ENCODE results near the gene SLC37A1.
"Not testable (repeated sequence)": the region's sequence is repeated elsewhere in the genome, so short reads cannot be mapped to it uniquely, and the experiment has no call there.

Gene SLC37A1

DNA sequence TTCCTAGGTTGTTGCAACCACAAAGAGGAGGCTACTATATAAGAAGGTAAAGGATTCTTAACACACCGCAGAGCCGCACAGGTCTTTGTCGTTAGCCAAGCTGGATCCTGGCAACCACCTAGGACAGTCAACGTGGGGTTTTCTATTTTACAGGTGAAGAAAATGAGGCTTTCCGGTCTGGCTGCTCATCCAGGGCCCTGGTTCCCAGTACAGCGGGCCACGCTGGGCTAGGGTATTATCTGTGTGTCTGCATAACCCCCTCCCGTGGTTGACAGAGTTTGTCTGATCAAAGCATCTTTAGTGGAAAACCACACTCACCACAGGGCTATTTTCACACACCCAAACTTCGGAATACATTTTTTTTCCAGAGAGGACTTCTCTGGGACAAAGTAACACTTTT is 100.7 kb downstream of the SLC37A1 start:
- peaks cover 9% of the 10 kb centered on the region for H3K9me3 Mint-ChIP-seq (ENCODE audit: low read depth)
- peaks cover 11% of the 10 kb centered on the region for H3K4me1 Mint-ChIP-seq (ENCODE audit: low read depth)
- no peaks in the 10 kb centered on the region for H3K36me3 Mint-ChIP-seq
- H3K27me3 Mint-ChIP-seq: no peaks in the 10 kb centered on the region
- no peak overlapping the region for H3K4me3 Mint-ChIP-seq
- no peak overlapping the region for H3K27ac Mint-ChIP-seq

DNA sequence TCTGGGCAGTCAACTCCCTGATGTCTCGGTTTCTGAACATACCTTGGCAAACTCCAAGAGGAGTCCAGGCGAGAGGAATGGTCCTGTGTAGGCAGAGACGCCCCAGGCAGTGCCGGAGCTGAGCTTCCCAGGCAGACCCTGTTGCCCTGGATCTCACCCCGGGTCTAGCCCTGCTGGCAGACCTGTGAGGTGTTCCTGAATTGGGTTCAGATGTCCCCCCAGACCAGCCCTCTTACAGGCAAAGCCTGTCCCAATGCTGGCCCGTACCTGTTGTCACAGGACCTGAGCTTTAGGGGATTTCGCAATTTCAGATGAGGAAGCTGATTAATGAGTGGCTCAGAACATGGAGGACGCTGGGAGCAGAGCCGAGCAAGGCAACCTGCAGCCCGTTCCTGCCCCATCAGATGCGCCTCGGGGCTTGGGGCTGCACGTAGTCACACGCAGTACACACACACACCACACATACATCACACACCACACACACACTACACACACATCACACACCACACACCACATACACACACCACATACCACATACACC is 101.2 kb downstream of the SLC37A1 start:
- Mint-ChIP-seq H3K4me3 (no peak overlapping the region), H3K27ac (no peak overlapping the region), H3K9me3 (ENCODE audit: low read depth) (peaks cover 9% of the 10 kb centered on the region), H3K4me1 (ENCODE audit: low read depth) (peaks cover 7% of the 10 kb centered on the region), H3K36me3 (no peaks in the 10 kb centered on the region), H3K27me3 (no peaks in the 10 kb centered on the region)

DNA sequence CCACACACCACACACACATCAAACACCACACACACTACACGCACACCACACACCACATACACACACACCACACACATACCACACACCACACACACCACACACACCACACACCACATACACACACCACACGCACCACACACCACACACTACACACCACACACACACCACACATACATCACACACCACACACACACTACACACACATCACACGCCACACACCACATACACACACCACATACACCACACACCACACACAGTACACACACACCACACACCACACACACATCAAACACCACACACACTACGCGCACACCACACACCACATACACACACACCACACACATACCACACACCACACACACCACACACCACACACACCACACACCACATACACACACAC is 101.7 kb downstream of the SLC37A1 start:
- not testable (repeated sequence) for H3K27ac Mint-ChIP-seq; H3K4me1 Mint-ChIP-seq (ENCODE audit: low read depth); H3K4me3 Mint-ChIP-seq; H3K9me3 Mint-ChIP-seq (ENCODE audit: low read depth); H3K27me3 Mint-ChIP-seq; H3K36me3 Mint-ChIP-seq

DNA sequence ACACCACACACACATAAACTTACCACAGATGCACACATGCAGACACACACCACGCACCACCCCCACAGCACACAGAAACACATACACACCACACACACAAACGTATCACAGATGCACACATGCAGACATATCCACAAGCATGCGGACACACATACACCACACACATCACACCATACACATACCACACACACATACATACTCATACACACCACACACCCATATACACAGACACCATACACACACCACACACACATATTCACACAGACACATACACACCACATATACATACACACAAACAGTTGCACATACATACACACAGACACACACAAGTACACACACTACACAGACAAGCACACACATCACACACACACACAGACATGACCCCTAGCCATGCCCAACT is 102.3 kb downstream of the SLC37A1 start:
- Mint-ChIP-seq H3K36me3 (no peaks in the 10 kb centered on the region), H3K27me3 (no peaks in the 10 kb centered on the region), H3K9me3 (ENCODE audit: low read depth) (peaks cover 9% of the 10 kb centered on the region), H3K4me1 (ENCODE audit: low read depth) (peaks cover 2% of the 10 kb centered on the region), H3K4me3 (no peak overlapping the region), H3K27ac (no peak overlapping the region)

DNA sequence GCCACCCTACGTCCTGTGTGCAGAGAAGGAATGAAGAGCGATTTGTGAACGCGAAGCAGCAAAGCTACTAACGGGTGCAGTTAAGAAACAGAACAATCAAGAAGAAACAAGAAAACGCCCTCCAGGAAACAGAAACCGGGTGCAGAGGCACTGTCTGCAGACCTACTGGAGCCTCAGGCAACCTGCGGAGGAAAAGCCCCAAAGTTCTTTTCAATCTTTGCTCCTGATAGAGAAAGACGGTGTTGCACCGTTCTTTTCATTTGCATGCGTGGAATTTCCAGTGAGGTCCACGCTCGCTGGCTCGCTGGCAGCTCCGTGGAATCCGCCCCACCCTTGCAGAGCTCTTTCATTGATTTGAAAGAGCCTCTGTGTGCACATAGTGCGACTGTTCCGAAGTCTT is 102.8 kb downstream of the SLC37A1 start:
- H3K9me3 Mint-ChIP-seq (ENCODE audit: low read depth): peaks cover 9% of the 10 kb centered on the region
- H3K27ac Mint-ChIP-seq: no peak overlapping the region
- no peaks in the 10 kb centered on the region for H3K27me3 Mint-ChIP-seq
- peaks cover 2% of the 10 kb centered on the region for H3K4me1 Mint-ChIP-seq (ENCODE audit: low read depth)
- H3K36me3 Mint-ChIP-seq: no peaks in the 10 kb centered on the region
- no peak overlapping the region for H3K4me3 Mint-ChIP-seq

DNA sequence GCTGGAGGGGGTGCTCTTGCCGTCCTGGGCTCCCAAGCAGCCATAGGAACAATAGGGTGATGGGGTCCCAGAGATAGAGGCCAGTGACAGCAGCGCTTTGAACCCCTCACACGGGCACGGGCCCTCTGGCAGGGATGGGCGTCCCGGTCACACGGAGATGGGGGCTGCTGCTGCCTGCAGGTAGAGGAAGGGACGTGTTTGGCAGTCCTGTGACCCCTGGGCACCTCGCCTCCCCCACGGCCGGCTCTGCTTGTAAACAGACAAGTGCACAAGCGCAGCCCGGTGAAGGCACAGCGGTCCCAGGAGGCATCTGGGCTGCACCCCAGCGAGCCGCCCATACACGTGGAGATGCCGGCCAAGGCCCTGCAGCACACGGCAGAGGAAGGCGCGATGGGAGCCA is 103.3 kb downstream of the SLC37A1 start:
- peaks cover 9% of the 10 kb centered on the region for H3K9me3 Mint-ChIP-seq (ENCODE audit: low read depth)
- H3K4me1 Mint-ChIP-seq (ENCODE audit: low read depth): peaks cover 2% of the 10 kb centered on the region
- H3K27me3 Mint-ChIP-seq: no peaks in the 10 kb centered on the region
- H3K27ac Mint-ChIP-seq: no peak overlapping the region
- H3K36me3 Mint-ChIP-seq: no peaks in the 10 kb centered on the region
- H3K4me3 Mint-ChIP-seq: no peak overlapping the region

DNA sequence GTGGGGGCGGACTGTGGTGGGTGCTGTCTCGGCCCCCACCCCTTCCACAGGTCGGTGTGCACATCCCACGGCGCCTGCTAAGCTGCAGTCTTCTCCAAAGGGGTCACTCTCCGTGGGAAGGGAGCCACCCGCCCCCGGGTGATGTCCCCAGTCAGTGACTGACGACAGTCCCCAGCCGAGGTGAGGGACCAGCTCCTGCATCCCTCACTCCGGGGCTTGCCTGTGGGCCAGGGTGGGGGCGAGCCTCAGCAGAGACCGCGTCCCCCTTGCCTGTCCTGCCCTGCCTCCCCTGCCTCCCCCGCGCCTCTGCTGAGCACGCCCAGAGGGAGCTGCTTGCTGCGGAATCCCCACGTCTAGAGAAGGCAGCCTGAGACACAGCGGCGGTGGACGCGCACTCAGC is 103.8 kb downstream of the SLC37A1 start:
- Mint-ChIP-seq H3K27ac (no peak overlapping the region), H3K4me3 (no peak overlapping the region), H3K36me3 (no peaks in the 10 kb centered on the region), H3K4me1 (ENCODE audit: low read depth) (peaks cover 2% of the 10 kb centered on the region), H3K27me3 (no peaks in the 10 kb centered on the region), H3K9me3 (ENCODE audit: low read depth) (peaks cover 6% of the 10 kb centered on the region)

DNA sequence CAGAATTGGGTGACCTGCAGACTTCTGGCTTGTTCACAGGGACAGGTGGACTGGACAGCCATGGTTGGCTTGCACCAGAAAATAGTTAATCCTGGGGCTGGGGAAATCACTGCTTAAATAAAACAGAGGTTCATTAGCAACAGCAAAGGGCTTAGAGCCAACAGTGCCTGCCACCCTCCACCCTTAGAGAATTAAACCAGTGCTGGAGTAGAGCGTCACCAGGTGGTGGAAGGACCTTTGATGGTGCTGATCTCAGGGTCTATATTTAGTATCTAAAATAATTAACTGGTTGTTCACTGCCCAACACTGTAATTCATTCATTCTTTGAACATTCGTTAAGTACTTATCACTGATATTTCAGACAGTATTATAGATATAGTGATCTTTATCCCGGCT is 105.1 kb downstream of the SLC37A1 start:
- H3K36me3 Mint-ChIP-seq: no peaks in the 10 kb centered on the region
- no peaks in the 10 kb centered on the region for H3K4me1 Mint-ChIP-seq (ENCODE audit: low read depth)
- H3K27me3 Mint-ChIP-seq: no peaks in the 10 kb centered on the region
- no peaks in the 10 kb centered on the region for H3K9me3 Mint-ChIP-seq (ENCODE audit: low read depth)
- H3K4me3 Mint-ChIP-seq: no peak overlapping the region
- H3K27ac Mint-ChIP-seq: no peak overlapping the region

DNA sequence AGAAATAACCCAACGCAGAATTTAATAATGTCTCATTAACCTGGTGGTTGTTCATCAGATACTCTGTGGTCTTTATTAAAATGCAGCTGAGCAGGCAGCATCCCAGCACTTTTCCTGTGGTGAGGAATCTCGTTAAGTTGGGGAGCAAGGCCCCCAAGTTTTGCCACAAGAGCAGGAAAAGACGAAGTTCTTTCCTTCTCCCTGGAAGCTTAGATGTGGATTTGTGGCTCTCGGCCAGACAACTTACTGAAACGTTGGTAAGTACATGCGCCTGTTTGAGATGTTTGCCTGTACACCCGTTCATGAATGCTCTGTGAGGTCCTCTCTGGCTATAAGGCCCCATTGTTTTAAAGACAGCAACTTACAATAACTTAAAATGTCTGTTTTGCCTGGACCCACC is 105.5 kb downstream of the SLC37A1 start:
- Mint-ChIP-seq H3K4me1 (ENCODE audit: low read depth) (no peaks in the 10 kb centered on the region), H3K9me3 (ENCODE audit: low read depth) (no peaks in the 10 kb centered on the region), H3K27ac (no peak overlapping the region), H3K4me3 (no peak overlapping the region), H3K27me3 (no peaks in the 10 kb centered on the region), H3K36me3 (no peaks in the 10 kb centered on the region)

DNA sequence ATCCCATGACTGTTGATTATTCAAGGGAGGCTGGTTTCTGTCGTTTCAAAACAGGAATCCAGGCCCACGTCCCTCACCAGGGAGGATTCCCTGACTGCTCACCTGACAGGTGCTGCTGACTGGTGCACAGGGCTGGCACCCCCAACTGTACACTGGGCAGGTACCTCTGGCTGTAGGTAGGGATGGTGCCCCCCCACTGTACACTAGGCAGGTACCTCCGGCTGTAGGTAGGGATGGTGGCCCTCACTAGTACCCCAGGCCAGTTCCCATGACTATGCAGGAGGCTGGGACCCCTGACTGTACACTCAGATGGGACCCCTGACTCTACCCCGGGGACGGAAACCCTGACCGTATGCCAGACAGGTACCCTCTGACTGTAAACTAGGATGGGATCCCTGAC is 106.2 kb downstream of the SLC37A1 start:
- H3K4me1 Mint-ChIP-seq (ENCODE audit: low read depth): no peaks in the 10 kb centered on the region
- H3K36me3 Mint-ChIP-seq: no peaks in the 10 kb centered on the region
- H3K27me3 Mint-ChIP-seq: no peaks in the 10 kb centered on the region
- H3K27ac Mint-ChIP-seq: no peak overlapping the region
- H3K9me3 Mint-ChIP-seq (ENCODE audit: low read depth): no peaks in the 10 kb centered on the region
- no peak overlapping the region for H3K4me3 Mint-ChIP-seq

DNA sequence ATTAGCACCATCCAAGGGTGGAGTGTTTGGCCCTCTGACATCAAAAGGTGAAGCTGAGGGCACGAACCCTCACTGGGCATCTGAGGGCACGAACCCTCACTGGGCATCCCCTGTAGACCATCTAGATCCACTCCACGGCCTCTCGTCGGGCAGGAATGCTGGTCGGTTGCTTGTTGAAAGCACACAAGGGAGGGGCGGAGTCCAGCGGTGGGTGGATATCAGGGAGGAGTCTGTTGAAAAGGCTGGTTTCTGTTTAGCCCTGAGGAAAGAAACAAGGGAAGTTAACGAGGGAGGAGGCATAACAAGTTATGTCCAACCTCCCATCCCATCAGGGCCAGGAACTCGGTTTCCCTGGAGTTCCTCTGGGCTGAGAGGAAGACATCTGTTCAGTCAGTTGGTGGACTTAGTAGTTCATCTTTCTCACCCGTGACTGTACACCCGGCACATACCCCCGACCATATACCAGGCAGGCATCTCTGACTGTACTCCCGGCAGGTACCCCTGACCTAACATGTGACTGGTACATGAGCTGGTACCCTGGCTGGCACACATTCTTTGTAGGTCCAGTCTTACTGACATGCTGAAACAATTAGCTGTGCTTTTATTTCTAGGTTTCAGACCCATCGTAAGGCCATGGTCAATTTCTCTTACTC is 107.6 kb downstream of the SLC37A1 start:
- H3K27ac Mint-ChIP-seq: no peak overlapping the region
- no peaks in the 10 kb centered on the region for H3K27me3 Mint-ChIP-seq
- no peaks in the 10 kb centered on the region for H3K36me3 Mint-ChIP-seq
- no peaks in the 10 kb centered on the region for H3K4me1 Mint-ChIP-seq (ENCODE audit: low read depth)
- H3K9me3 Mint-ChIP-seq (ENCODE audit: low read depth): no peaks in the 10 kb centered on the region
- no peak overlapping the region for H3K4me3 Mint-ChIP-seq

DNA sequence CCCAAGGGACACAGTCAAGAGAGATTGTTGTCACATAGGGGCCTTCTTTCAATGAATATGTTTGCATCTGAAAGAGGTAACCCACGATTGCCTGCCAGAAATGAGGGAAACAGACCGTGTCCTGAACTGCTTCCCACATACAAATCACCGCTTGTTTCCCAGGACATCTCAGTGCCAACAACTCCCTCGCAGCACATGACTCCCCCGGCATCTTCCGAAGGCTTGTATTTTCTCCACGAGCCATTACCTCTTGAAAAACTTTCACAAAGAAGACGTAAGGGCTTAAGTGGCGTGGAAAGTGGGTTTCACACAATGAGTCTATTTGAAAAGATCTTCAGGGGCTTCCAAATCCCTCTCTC is 108.1 kb downstream of the SLC37A1 start:
- H3K4me1 Mint-ChIP-seq (ENCODE audit: low read depth): no peaks in the 10 kb centered on the region
- H3K9me3 Mint-ChIP-seq (ENCODE audit: low read depth): no peaks in the 10 kb centered on the region
- H3K27ac Mint-ChIP-seq: no peak overlapping the region
- H3K27me3 Mint-ChIP-seq: no peaks in the 10 kb centered on the region
- H3K4me3 Mint-ChIP-seq: no peak overlapping the region
- H3K36me3 Mint-ChIP-seq: no peaks in the 10 kb centered on the region

DNA sequence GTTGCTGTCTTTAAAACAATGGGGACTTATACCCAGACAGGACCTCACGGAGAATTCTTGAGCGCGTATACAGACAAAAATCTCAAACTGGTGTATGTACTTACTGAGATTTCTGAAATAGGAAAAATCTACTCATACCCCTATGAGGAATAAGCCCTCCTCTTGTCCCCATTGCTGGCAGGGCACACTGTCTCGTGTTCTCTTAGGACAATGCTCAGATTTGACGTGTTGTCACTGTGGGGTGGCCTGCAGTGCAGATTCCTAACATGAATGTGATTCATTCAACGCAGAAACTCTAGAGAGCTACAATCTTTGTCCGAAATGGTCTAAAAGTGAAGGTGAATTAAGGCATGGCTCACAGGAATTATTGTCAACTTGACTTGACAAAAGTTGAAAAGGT is 108.6 kb downstream of the SLC37A1 start:
- H3K9me3 Mint-ChIP-seq (ENCODE audit: low read depth): no peaks in the 10 kb centered on the region
- no peaks in the 10 kb centered on the region for H3K36me3 Mint-ChIP-seq
- no peaks in the 10 kb centered on the region for H3K4me1 Mint-ChIP-seq (ENCODE audit: low read depth)
- no peaks in the 10 kb centered on the region for H3K27me3 Mint-ChIP-seq
- no peak overlapping the region for H3K27ac Mint-ChIP-seq
- no peak overlapping the region for H3K4me3 Mint-ChIP-seq

DNA sequence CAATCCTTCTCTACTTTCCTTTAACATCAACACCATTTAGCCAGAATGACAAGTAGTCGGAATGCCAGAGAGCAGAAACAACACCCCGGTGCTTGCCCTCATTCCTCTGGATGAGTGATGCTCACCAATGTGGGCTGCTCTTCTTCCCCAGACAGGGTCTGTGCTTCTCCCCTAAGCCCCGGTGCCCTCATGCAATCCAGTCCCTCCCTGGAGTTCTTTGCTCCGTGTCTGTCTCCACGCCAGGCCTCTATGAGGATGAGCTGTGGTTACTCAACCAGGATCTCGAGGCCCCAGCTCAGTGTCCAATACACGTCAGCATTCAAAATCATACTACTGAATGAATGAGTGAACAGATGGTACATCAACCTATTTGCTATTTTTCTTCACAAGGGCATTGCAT is 110.0 kb downstream of the SLC37A1 start:
- no peaks in the 10 kb centered on the region for H3K27me3 Mint-ChIP-seq

DNA sequence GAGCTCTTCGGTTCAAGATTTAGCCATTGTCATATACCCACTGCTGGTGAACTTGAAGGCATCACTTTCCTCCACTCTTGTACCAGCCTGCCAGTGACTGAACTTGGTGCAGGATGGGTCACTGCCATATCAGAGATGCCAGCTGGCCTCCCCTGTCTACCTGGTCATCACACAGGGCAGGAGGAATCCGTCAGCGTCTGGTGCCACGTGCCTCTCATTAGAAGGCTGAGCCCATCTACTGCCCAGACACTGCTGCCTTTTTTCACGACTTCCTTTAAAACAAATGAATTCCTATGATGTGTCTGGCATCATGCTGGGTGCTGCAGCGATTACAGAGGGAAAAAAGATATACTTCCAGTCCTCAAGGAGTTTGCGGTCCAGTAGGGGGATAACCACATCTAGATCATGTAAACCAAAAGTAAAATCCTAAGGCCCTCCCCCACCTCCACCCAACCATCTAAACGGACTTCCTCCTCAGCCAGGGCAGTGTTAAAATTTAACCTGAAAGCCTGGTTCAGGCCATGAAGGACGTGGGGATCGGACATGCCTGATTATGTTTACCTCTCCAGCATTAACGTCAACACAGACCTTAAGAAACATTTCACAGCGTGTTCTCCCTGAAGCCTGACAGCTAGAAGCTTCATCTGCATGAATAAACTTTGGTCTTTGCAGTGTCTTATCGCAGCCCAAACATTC is 110.6 kb downstream of the SLC37A1 start:
- Mint-ChIP-seq H3K36me3 (no peaks in the 10 kb centered on the region), H3K4me3 (no peak overlapping the region), H3K27ac (no peak overlapping the region), H3K9me3 (ENCODE audit: low read depth) (no peaks in the 10 kb centered on the region), H3K4me1 (ENCODE audit: low read depth) (no peaks in the 10 kb centered on the region), H3K27me3 (no peaks in the 10 kb centered on the region)

More for the DNA sequence above, 110.0 kb downstream of the SLC37A1 start:
- Mint-ChIP-seq H3K4me3 (no peak overlapping the region), H3K36me3 (no peaks in the 10 kb centered on the region), H3K9me3 (ENCODE audit: low read depth) (no peaks in the 10 kb centered on the region), H3K27ac (no peak overlapping the region), H3K4me1 (ENCODE audit: low read depth) (no peaks in the 10 kb centered on the region)

DNA sequence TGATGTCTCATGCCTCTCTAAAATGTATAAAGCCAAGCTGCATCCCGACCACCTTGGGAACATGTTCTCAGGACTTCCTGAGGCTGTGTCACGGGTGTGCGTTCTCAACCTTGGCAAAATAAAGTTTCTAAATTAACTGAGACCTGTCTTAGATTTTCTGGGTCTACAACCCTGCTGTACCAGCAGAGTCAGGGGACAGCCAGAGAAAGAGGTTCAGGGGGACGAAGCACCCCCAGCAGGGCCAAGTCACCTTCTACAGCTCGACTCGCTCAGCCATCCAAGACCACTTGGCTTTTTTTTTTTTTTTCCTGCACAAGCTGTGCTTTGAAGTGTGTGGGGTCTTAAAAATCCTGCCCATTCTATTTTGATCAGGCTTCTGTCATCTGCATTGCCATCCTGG is 111.3 kb downstream of the SLC37A1 start:
- Mint-ChIP-seq H3K27me3 (no peaks in the 10 kb centered on the region), H3K27ac (no peak overlapping the region), H3K36me3 (no peaks in the 10 kb centered on the region), H3K4me3 (no peak overlapping the region), H3K4me1 (ENCODE audit: low read depth) (no peaks in the 10 kb centered on the region), H3K9me3 (ENCODE audit: low read depth) (no peaks in the 10 kb centered on the region)

Data from activated naive CD8-positive, alpha-beta T cell (primary cell).